Mucosa of descending colon (tissue), 3 donors: ENCODE results near the gene CD99L2. TPM values are rescaled to one million over a fixed set of nuclear protein-coding genes. Genes with fewer than 3 reads are reported as not detected.

Experiments
- ATAC-seq: fragments of 200-7000 bp; cut with Tn5 transposase; one replicate; pipeline ENCODE4 v1.9.1; 2020; ENCODE audit warnings: mild to moderate bottlenecking, moderate library complexity
- DNase-seq, 3 donors: peaks; one replicate each; pipeline ENCODE4 v3.0.0-alpha.2; 2020
- H3K36me3 ChIP-seq: fragments of 200-600 bp; one replicate; pipeline ENCODE4 v1.8.0; 2021; ENCODE audit warnings: low read depth, mild to moderate bottlenecking
- H3K4me1 ChIP-seq: fragments of 200-600 bp; one replicate; pipeline ENCODE4 v1.8.0; 2021; ENCODE audit warnings: low read depth, mild to moderate bottlenecking
- H3K4me3 ChIP-seq: fragments of 200-600 bp; one replicate; pipeline ENCODE4 v1.8.0; 2021; ENCODE audit warnings: mild to moderate bottlenecking
- H3K9me3 ChIP-seq: fragments of 200-600 bp; one replicate; pipeline ENCODE4 v1.8.0; 2021; ENCODE audit warnings: mild to moderate bottlenecking
- intact Hi-C, 2 donors: fragments of 100-400 bp; cut with DNase I in 1 of 2; cut with micrococcal nuclease in 1 of 2; formaldehyde crosslinking; loops; one replicate each; pipeline versions ENCODE4 v1.11.0 to v1.11.1; 2022; cut with DNase I, micrococcal nuclease
- total RNA-seq, 3 donors: library from RNA; stranded (reverse); fragmentation: NEBNext Ultra II Directional in 2 of 3; extraction: Animal tissue kit (Norgen Biotek cat#: 25700) in 2 of 3; gene quantifications; one replicate each; pipeline versions ENCODE4 v1.2.1 to v1.2.4, GENCODE V29; 2021 to 2023
- TF ChIP-seq, protein P1 (sequence below): fragments of 200-600 bp; IDR thresholded peaks from one replicate; pipeline ENCODE4 v1.8.0; 2022; ENCODE audit warnings: antibody characterized with exemption, mild to moderate bottlenecking
- donor health status: DM: no; HTN: no; CAD: no; lungs with moderate emphysema.
- donor health status: DM: no; HTN: no; CAD: no.
- donor health status: DM: no; HTN: yes; CAD: no.

The CD99L2 gene
- total RNA-seq, 3 donors from 2014 or later: 12.3 to 48.0 (median 15.6) TPM

DNA sequence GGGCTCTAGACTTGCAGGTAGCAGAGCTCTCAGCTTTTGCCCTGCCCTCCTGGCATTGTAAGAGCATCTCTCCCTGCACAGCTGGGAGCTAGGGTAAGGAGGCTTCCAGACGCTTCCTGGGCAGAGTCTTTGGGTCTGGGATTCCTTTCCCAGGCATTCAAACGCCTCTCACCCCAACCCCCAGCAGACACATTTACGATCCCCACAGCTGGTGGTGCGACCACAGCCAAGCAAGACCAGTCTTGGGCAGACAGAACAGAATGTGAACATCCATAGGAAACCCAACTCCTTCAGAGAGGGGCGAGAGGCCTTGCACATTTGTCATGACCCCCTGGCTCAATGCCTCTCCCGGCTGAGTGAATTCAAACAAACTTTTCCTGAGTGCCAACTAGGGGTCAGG is 38.1 kb upstream of the CD99L2 start:
- no peaks in the 10 kb centered on the region for H3K4me1 ChIP-seq
- H3K9me3 ChIP-seq: no peaks in the 10 kb centered on the region
- DNase-seq (no peak), ATAC-seq (no peak)
- intact Hi-C loops: no loop called here
- H3K36me3 ChIP-seq: no peaks in the 10 kb centered on the region
- H3K4me3 ChIP-seq: no peak overlapping the region
- TF ChIP-seq, protein P1, sequence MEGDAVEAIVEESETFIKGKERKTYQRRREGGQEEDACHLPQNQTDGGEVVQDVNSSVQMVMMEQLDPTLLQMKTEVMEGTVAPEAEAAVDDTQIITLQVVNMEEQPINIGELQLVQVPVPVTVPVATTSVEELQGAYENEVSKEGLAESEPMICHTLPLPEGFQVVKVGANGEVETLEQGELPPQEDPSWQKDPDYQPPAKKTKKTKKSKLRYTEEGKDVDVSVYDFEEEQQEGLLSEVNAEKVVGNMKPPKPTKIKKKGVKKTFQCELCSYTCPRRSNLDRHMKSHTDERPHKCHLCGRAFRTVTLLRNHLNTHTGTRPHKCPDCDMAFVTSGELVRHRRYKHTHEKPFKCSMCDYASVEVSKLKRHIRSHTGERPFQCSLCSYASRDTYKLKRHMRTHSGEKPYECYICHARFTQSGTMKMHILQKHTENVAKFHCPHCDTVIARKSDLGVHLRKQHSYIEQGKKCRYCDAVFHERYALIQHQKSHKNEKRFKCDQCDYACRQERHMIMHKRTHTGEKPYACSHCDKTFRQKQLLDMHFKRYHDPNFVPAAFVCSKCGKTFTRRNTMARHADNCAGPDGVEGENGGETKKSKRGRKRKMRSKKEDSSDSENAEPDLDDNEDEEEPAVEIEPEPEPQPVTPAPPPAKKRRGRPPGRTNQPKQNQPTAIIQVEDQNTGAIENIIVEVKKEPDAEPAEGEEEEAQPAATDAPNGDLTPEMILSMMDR: no peak

DNA sequence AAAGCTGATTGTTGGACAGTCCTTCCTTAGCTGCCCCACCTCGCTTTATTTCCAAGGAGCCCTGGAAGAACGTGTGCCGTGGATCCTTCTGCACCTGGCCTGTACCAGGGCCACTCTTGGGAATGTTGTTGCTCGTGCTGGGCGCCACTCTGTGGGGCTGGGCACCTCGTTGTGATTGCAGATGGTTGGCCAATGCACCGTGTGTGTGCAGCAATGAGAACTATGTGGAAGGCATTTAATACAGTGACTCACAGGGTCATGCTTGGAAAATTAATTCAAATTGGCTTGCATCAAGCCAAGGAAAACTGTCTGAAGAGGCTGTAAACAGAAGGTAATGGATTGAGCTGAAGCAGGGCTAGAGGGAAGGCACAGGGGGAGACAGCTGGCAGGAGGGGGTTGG is 37.0 kb upstream of the CD99L2 start:
- Histone ChIP-seq H3K4me3 (no peak overlapping the region), H3K9me3 (no peaks in the 10 kb centered on the region), H3K4me1 (no peaks in the 10 kb centered on the region), H3K36me3 (no peaks in the 10 kb centered on the region)
- DNase-seq (no peak), ATAC-seq (peak; percentile 38)
- TF ChIP-seq, protein P1: no peak
- intact Hi-C loops: no loop called here

DNA sequence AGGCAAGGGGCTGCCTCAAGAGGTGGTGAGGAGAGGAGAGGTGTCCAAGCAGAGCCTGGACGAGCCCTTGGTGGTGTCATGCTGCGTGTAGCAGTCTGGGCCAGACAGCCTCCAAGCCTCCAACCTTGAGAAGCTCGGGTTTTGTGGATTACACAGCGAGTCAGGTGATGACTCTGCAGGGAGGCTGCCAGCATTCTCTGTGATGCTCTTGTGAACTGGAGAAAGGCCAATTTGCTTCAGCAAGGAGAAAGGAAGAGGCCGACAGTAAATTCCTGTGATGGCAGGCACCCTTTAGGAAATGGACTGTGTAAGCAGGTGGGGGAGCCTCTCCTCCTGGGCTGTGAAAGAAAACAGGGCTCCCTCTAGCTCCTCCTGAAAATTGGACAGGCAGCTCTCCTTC is 36.0 kb upstream of the CD99L2 start:
- intact Hi-C loops: no loop called here
- Histone ChIP-seq H3K36me3 (no peaks in the 10 kb centered on the region), H3K4me3 (no peak overlapping the region), H3K9me3 (no peaks in the 10 kb centered on the region), H3K4me1 (no peaks in the 10 kb centered on the region)
- TF ChIP-seq, protein P1: no peak
- peak; percentile 49 for ATAC-seq
- DNase-seq: no peak

DNA sequence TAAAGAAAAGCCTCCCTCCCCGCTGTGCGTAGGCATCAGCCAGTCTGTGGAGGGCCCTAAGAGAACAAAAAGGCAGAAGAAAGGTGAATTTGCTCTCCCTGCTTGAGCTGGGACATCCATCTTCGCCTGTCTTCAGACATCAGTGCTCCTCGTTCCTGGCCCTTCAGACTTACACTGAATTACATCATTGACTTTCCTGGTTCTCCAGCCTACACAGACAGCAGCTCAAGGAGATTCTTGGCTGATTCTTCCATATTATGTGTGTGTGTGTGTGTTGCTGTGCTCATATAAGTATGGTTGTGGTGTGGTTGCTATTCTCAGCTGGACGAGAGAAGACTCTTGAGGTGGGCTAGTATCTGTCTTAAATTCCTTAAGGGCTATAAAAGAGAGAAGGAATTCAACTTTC is 35.5 kb upstream of the CD99L2 start:
- TF ChIP-seq, protein P1: no peak
- no peaks in the 10 kb centered on the region for H3K36me3 ChIP-seq
- DNase-seq: no peak
- H3K9me3 ChIP-seq: no peaks in the 10 kb centered on the region
- intact Hi-C loops: no loop called here
- no peaks in the 10 kb centered on the region for H3K4me1 ChIP-seq
- ATAC-seq: peak; percentile 15
- no peak overlapping the region for H3K4me3 ChIP-seq

DNA sequence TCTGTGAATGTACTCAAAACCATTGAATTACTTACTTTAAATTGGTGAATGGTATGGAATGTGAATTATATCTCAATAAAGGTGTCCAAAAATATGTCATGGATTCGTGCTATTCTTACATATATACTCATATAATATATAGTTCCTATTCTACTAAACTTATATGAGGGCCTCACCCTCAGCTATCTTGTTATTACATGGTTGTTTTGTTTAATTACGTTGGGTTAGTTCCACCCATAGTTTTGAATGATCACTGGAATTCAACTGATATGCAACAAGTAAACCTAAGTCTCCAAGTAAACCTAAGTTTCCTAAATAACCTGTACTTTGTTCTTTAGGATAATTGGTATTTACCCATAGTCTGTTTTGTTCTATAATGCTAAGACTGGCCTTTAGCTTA is 30.6 kb upstream of the CD99L2 start:
- ATAC-seq (peak; percentile 80), DNase-seq (no peak)
- TF ChIP-seq, protein P1: no peak
- Histone ChIP-seq H3K4me3 (no peak overlapping the region), H3K36me3 (no peaks in the 10 kb centered on the region), H3K4me1 (no peaks in the 10 kb centered on the region), H3K9me3 (no peaks in the 10 kb centered on the region)
- intact Hi-C loops: no loop called here

DNA sequence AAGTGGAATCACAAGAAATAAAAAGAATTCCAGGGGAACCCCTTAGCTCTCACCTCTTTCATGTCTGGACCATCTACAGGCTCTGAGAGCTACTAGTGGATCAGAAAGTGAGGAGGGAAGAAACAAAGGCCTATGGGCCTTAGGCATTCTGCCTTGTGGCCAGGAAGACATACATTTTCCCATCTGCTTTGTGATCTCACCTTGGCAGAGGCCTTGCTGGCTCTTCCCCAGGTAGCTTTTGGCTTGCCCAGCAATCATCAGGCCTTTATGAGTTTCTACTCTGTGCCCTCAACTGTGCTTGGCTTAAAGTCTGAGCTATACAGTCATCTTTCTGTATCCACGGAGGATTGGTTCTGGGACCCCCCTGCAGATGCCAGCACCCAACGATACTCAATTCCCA is 28.3 kb upstream of the CD99L2 start:
- TF ChIP-seq, protein P1: no peak
- ATAC-seq (no peak), DNase-seq (no peak)
- Histone ChIP-seq H3K9me3 (no peaks in the 10 kb centered on the region), H3K36me3 (no peaks in the 10 kb centered on the region), H3K4me1 (no peaks in the 10 kb centered on the region), H3K4me3 (no peak overlapping the region)
- intact Hi-C loops: no loop called here
